RPMI8226 (cell line): ENCODE data around the gene TARBP2.

ENCODE experiments used
- DNase-seq: peaks from one replicate; pipeline ENCODE4 v3.0.0-alpha.2; 2015

The TARBP2 gene

GRCh38 chr12:53497461-53497860 is 3.6 kb upstream of the TARBP2 start:
- DNase-seq, result no peak

GRCh38 chr12:53498235-53498630 is 2.9 kb upstream of the TARBP2 start:
- DNase-seq, result no peak

- DNase-seq, result peak; percentile 69
Measured at GRCh38 chr12:53499266-53500141, 1.6 kb upstream of the TARBP2 start, which contains the start of gene MAP3K12. MAP3K12 (minus strand) TSS chr12:53499458; CDS start chr12:53487391, 12,067 bp downstream.

GRCh38 chr12:53500142-53500775 is 824 bp upstream of the TARBP2 start:
- DNase-seq, result peak; percentile 20

GRCh38 chr12:53501615-53502181 is 615 bp downstream of the TARBP2 start:
- DNase-seq, result no peak

GRCh38 chr12:53502331-53502730 is 1.2 kb downstream of the TARBP2 start:
- DNase-seq, result no peak

GRCh38 chr12:53502983-53503728 is 2.1 kb downstream of the TARBP2 start:
- DNase-seq, result no peak

- DNase-seq, result no peak
Measured at GRCh38 chr12:53504004-53504920, 3.2 kb downstream of the TARBP2 start.

- DNase-seq, result no peak
Measured at GRCh38 chr12:53505086-53505485, 4.0 kb downstream of the TARBP2 start.

- DNase-seq, result no peak
Measured at GRCh38 chr12:53505555-53506449, 4.7 kb downstream of the TARBP2 start.

- DNase-seq, result no peak
Measured at GRCh38 chr12:53506450-53506785, 5.3 kb downstream of the TARBP2 start.

GRCh38 chr12:53506881-53507602 is 6.0 kb downstream of the TARBP2 start, which contains the start of gene NPFF:
NPFF (minus strand) TSS chr12:53507484; CDS start chr12:53507474, 10 bp downstream.
- DNase-seq, result no peak

GRCh38 chr12:53507603-53507885 is 6.5 kb downstream of the TARBP2 start:
- DNase-seq, result no peak

GRCh38 chr12:53508534-53509170 is 7.6 kb downstream of the TARBP2 start:
- DNase-seq, result peak; percentile 85

- DNase-seq, result no peak
Measured at GRCh38 chr12:53510181-53510812, 9.2 kb downstream of the TARBP2 start.

GRCh38 chr12:53513712-53514410 is 12.8 kb downstream of the TARBP2 start:
- DNase-seq, result no peak

GRCh38 chr12:53514628-53515290 is 13.7 kb downstream of the TARBP2 start:
- no peak for DNase-seq

GRCh38 chr12:53515291-53515680 is 14.2 kb downstream of the TARBP2 start:
- DNase-seq, result no peak
